Stimulated activated naive CD8-positive, alpha-beta T cell treated with anti-CD3 and anti-CD28 coated beads, Interleukin-15, Interleukin-2, amounts not matched to agents 100 ng/mL and 50 ng/mL, for 24 hours (primary cell): Measurements from ENCODE around the gene PPA1.
"Not testable (repeated sequence)": the region's sequence is repeated elsewhere in the genome, so short reads cannot be mapped to it uniquely, and the experiment has no call there.

ENCODE experiments used
- H3K27ac Mint-ChIP-seq: one replicate; pipeline ENCODE4 v1.8.0; 2021; ENCODE audit warnings: mild to moderate bottlenecking, mixed read lengths
- H3K27me3 Mint-ChIP-seq: one replicate; pipeline ENCODE4 v1.8.0; 2021; ENCODE audit warnings: mixed read lengths
- H3K36me3 Mint-ChIP-seq: one replicate; pipeline ENCODE4 v1.8.0; 2021; ENCODE audit warnings: low read depth, mixed read lengths
- H3K4me1 Mint-ChIP-seq: one replicate; pipeline ENCODE4 v1.8.0; 2021; ENCODE audit warnings: low read depth, mixed read lengths
- H3K4me3 Mint-ChIP-seq: one replicate; pipeline ENCODE4 v1.8.0; 2021; ENCODE audit warnings: mild to moderate bottlenecking, mixed read lengths
- H3K9me3 Mint-ChIP-seq: one replicate; pipeline ENCODE4 v1.8.0; 2021; ENCODE audit warnings: mixed read lengths

The PPA1 gene

DNA sequence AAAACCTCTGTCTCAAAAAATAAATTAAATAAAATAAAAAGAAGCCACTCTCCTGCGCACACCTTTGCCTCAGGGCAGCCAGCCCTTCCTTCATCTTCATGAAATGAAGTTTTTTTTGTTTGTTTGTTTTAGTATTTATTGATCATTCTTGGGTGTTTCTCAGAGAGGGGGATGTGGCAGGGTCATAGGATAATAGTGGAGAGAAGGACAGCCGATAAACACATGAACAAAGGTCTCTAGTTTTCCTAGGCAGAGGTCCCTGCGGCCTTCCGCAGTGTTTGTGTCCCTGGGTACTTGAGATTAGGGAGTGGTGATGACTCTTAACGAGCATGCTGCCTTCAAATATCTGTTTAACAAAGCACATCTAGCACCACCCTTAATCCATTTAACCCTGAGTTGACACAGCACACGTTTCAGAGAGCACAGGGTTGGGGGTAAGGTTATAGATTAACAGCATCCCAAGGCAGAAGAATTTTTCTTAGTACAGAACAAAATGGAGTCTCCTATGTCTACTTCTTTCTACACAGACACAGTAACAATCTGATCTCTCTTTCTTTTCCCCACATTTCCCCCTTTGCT lies 4.8 kb upstream of the PPA1 start:
- H3K27ac Mint-ChIP-seq, H3K36me3 Mint-ChIP-seq: not testable (repeated sequence)
- H3K4me1 Mint-ChIP-seq: peaks cover 23% of the 10 kb centered on the region

DNA sequence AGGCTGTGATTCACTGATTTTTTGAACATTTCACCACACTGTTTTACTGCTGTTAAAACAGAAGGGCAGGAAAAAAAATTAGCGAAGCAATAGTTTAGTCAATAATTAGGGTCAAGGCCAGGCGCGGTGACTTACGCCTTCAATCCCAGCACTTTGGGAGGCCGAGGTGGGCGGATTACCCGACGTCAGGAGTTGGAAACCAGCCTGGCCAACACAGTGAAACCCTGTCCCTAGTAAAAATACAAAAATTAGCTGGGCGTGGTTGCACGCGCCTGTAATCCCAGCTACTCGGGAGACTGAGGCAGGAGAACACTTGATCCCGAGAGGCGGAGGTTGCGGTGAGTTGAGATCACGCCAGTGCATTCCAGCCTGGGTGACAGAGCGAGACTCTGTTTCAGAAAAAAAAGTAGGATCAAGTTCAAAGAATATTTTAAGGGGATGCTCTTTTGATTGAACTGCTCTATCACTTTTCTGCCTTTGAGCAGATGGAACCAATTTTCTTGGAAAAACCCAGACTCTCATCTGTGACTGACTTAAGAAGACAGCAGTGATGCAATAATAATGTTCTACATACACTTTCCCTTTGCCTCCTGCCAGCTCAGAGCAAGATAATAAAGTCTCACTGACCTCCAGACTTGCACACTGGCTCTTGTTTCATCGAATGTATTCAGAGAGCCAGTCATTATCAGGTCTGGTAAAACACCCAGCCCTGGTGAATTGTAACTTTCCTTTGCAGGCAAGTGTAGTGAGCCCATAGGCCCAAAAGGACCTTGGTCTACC lies 1.6 kb upstream of the PPA1 start:
- Mint-ChIP-seq H3K27me3 (no peaks in the 10 kb centered on the region), H3K27ac (peak overlapping the region; percentile 29), H3K4me3 (peak overlapping the region; percentile 14), H3K9me3 (no peaks in the 10 kb centered on the region), H3K4me1 (peaks cover 33% of the 10 kb centered on the region), H3K36me3 (peaks cover 21% of the 10 kb centered on the region)

More for the DNA sequence above, 4.8 kb upstream of the PPA1 start:
- H3K4me3 Mint-ChIP-seq, H3K27me3 Mint-ChIP-seq, H3K9me3 Mint-ChIP-seq: not testable (repeated sequence)

DNA sequence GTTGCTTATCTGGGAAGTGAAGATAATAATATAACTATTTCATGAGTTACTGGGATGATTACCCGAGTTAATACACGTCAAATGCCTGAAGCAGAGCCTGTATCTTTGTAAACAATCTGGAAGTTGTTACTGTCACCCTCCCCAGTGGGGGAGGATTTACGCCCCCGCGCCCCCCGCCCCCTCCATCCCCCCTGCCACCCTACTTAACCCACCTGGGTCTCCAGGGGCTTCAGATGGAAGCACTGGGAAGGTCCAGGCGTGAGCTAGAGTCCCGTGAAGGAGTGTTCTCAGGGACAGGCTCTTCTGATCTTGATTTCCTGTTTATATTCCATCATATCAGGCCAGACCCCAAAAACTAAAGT lies 691 bp upstream of the PPA1 start:
- Mint-ChIP-seq H3K4me1 (peaks cover 40% of the 10 kb centered on the region), H3K4me3 (peak overlapping the region; percentile 97), H3K9me3 (no peaks in the 10 kb centered on the region)

DNA sequence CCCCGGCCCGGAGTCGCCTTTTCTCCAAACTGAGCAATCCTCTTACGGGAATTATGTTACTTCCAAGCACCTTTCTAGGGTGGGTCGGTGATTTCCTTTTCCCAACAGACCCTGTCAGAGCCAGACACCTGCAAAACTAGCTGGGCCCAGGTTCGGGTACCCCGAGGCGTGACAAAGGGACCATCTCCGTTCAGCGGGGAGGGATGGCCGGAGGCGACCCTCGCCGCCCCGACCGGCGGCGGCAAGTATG lies 445 bp downstream of the PPA1 start:
- Mint-ChIP-seq H3K36me3 (peaks cover 39% of the 10 kb centered on the region), H3K9me3 (no peaks in the 10 kb centered on the region), H3K27ac (peak overlapping the region; percentile 83), H3K4me1 (peaks cover 48% of the 10 kb centered on the region), H3K4me3 (peak overlapping the region; percentile 97), H3K27me3 (no peaks in the 10 kb centered on the region)

More for the DNA sequence above, 691 bp upstream of the PPA1 start:
- H3K27ac Mint-ChIP-seq: peak overlapping the region; percentile 96
- H3K36me3 Mint-ChIP-seq: peaks cover 30% of the 10 kb centered on the region
- H3K27me3 Mint-ChIP-seq: no peaks in the 10 kb centered on the region

DNA sequence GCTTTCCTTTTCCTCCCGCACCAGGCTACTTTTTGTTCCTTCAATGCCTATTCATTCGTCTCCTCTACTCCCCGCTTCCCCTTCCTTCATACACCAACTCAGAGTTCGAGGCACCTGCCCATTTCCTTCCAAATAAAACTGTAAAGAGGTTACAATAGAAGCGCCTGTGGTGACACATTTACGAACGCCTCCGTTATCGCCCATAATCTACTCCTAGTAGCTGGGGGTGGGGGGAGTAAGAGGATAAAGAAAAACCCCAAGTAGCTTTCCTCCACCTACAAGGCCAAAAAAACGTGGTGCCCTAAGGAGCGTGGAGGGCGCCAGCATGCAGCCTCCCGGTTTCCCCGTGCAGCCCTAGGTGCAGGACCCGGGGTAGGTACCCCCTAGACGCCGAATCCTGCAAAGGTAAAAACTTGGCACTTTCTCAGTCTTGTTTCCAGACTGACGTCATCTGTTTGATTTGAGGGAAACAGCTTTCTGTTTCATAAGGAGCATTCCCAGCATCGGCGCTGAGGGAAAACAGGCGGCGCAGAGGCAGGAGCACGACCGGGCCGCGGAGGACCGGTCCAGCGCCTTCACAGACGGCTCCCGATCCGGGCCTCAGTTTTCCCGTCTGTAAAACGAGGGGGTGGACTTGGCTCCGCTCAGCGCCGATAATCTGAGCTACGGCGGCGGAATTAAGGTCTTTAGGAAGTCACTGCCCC lies 922 bp downstream of the PPA1 start:
- peak overlapping the region; percentile 83 for H3K27ac Mint-ChIP-seq
- peak overlapping the region; percentile 97 for H3K4me3 Mint-ChIP-seq
- no peaks in the 10 kb centered on the region for H3K9me3 Mint-ChIP-seq
- peaks cover 50% of the 10 kb centered on the region for H3K4me1 Mint-ChIP-seq
- H3K36me3 Mint-ChIP-seq: peaks cover 42% of the 10 kb centered on the region
- H3K27me3 Mint-ChIP-seq: no peaks in the 10 kb centered on the region

DNA sequence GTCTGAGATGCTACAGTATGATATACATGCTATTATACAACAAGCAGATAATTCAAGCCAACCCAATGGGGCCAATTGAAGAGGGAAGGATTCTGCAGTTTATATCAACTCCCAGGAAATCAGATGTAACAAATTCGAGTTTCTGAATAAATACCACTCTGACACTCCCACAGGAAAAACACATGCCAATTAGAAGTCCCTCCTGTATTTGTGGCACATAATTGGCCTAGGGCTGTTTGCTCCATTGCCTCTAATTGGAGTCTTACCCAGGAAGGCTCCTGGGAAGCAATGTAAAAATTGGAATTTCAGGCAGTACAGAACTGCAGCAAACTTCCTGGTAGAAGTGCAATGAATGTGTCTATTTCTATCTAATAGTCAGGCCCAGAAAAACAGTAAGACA lies 4.7 kb downstream of the PPA1 start:
- Mint-ChIP-seq H3K4me1 (peaks cover 55% of the 10 kb centered on the region), H3K4me3 (no peak overlapping the region), H3K36me3 (peaks cover 61% of the 10 kb centered on the region), H3K27me3 (no peaks in the 10 kb centered on the region), H3K27ac (no peak overlapping the region), H3K9me3 (no peaks in the 10 kb centered on the region)

DNA sequence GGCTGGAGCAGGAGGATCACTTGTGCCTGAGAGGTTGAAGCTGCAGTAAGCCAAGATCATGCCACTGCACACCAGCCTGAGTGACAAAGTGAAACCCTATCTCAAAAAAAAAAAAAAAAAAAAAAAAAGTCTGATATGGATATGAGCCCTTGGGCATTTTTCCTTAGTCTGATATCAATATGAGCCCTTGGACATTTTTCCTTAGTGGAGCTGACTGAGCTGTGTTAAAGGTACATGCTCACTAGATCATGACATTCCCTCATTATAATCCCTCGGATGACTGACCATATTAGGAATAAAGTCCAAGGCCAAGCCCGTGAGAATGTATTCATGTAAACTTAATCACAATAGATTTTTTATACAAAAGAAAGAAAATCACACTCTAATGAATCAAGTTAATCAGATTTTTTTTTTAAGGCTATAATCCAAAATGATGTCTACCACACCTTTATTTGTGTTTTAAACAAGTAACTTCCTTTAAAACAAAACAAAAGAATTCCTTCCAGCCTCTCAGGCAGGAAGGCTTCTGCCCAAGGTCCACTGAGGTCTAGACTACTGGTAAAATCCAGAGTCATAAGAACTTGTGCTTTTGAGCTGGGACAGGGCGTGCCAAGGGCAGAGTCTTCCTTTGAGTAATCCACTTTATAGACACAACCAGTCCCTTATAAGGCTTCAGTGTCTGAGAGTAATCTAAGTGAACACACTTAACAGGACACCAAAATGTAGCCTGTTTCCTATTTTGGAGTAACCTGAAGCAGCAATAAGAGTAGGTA lies 5.5 kb downstream of the PPA1 start:
- Mint-ChIP-seq H3K36me3 (peaks cover 65% of the 10 kb centered on the region), H3K4me3 (no peak overlapping the region), H3K9me3 (no peaks in the 10 kb centered on the region), H3K27me3 (no peaks in the 10 kb centered on the region), H3K27ac (no peak overlapping the region), H3K4me1 (peaks cover 59% of the 10 kb centered on the region)

DNA sequence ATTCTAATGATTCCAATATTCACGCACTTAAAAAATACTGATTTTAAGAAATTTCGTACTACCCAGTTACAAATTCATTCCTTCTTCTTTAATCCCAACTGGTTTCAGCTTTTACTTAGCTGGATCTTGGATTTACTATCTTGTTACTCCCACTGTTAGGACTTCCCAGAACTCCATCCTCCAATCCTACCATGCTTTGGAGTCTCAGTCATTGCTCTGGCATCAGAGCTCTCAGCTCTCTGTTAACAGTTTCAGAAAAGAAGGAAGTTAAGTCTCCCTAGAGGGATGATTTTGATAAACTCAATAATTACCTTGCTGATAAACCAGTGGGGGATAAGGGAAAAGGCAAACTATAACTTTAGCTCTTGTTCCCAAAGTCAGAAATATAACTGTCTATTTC lies 9.5 kb downstream of the PPA1 start:
- Mint-ChIP-seq H3K27me3 (no peaks in the 10 kb centered on the region), H3K36me3 (peaks cover 48% of the 10 kb centered on the region), H3K4me3 (no peak overlapping the region), H3K9me3 (no peaks in the 10 kb centered on the region), H3K4me1 (peaks cover 47% of the 10 kb centered on the region), H3K27ac (no peak overlapping the region)

DNA sequence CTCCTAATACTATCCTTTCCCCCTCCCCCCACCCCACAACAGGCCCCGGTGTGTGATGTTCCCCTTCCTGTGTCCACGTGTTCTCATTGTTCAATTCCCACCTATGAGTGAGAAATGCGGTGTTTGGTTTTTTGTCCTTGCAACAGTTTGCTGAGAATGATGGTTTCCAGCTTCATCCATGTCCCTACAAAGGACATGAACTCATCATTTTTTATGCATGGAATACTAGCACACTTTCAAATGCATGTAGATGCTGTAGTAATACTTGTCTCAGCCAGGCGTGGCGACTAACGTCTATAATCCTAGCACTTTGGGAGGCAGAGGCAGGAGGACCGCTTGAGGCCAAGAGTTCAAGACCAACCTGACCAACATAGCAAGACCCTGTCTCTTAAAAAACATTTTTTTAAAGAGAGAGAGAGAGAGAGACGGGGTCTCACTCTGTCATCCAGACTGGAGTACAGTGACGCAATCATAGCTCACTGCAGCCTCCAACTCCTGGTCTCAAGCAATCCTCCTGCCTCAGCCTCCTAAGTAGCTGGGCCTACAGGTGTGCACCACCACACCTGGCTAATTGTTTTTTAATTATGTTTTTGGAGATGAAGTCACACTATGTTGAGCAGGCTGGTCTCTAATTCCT lies 10.3 kb downstream of the PPA1 start:
- H3K9me3 Mint-ChIP-seq, H3K27ac Mint-ChIP-seq, H3K4me3 Mint-ChIP-seq: not testable (repeated sequence)

DNA sequence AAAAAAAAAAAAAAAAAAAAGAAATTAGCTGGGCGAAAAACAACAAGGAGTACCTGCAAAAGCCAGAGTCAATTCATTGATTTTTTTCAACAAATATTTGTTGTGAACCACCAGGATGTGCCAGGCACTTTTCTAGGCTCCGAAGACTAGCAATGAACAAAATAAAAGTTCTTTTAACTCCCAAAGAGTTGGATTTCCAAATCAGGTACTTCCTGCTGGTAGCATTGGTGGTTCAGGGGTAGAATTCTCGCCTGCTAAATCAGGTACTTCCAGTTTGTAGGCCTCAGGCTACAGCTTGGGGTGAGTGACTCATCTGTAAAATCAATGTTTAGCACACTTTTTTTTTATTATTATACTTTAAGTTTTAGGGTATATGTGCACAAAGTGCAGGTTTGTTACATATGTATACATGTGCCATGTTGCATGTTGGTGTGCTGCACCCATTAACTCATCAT lies 10.9 kb downstream of the PPA1 start:
- Mint-ChIP-seq H3K9me3 (no peaks in the 10 kb centered on the region), H3K27ac (no peak overlapping the region), H3K36me3 (peaks cover 46% of the 10 kb centered on the region), H3K27me3 (no peaks in the 10 kb centered on the region), H3K4me3 (no peak overlapping the region), H3K4me1 (peaks cover 45% of the 10 kb centered on the region)

More for the DNA sequence above, 10.3 kb downstream of the PPA1 start:
- H3K36me3 Mint-ChIP-seq: peaks cover 49% of the 10 kb centered on the region
- H3K4me1 Mint-ChIP-seq: peaks cover 47% of the 10 kb centered on the region
- H3K27me3 Mint-ChIP-seq: not testable (repeated sequence)

DNA sequence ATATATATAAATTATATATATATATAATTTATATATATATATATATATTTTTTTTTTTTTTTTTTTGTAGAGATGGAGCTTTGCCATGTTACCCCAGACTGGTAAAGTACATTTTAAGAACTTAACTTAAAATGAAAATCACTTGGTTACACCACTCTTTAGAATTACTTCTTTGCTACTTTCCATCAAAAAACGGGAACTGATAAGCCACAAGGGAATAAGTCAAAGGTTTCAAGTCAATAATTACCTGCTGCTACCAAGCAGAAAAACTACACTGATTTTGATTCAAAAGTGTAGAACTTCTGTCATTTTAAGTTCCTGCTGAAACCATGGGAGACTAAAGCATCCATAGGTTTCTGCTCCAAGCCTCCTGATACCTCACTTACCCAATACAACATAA lies 12.2 kb downstream of the PPA1 start:
- Mint-ChIP-seq H3K36me3 (peaks cover 42% of the 10 kb centered on the region), H3K27me3 (no peaks in the 10 kb centered on the region), H3K4me3 (no peak overlapping the region), H3K9me3 (no peaks in the 10 kb centered on the region), H3K4me1 (peaks cover 39% of the 10 kb centered on the region), H3K27ac (no peak overlapping the region)

DNA sequence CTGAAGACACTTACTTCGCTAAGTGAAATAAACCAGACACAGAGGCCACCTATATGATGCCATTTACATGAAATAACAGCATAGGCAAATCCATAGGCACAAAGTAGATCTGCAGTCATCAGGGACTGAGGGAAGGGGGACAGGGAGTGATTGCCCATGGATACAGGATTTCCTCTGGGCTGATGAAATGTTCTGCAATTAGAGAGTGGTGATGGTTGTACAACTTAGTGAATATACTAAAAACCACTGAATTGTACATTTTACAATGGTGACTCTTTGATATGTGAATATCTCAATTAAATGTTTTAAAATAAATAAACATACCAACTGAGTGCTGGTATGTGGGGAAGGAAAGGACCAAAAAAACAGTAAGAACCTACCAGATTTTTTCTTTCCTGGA lies 20.4 kb downstream of the PPA1 start:
- Mint-ChIP-seq H3K4me1 (no peaks in the 10 kb centered on the region), H3K9me3 (no peaks in the 10 kb centered on the region), H3K27ac (no peak overlapping the region), H3K27me3 (no peaks in the 10 kb centered on the region), H3K36me3 (peaks cover 61% of the 10 kb centered on the region), H3K4me3 (no peak overlapping the region)

DNA sequence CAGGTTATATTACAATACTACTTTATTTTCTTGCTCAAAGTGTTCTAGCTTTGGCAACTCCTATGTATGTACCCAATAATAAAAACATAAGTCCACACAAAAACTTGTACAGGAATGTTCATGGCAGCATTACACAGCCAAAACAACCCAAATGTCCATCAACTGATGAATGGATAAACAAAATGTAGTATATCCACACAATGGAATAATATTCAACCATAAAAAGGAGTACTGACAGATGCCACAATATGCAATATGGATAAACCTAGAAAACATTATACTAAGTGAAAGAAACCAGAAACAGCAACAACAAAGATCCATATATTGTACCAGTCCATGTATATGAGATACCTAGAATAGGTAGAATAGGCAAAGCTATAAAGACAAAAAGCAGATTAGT lies 21.0 kb downstream of the PPA1 start:
- Mint-ChIP-seq H3K9me3 (no peaks in the 10 kb centered on the region), H3K27ac (no peak overlapping the region), H3K36me3 (peaks cover 62% of the 10 kb centered on the region), H3K4me1 (no peaks in the 10 kb centered on the region), H3K27me3 (no peaks in the 10 kb centered on the region), H3K4me3 (no peak overlapping the region)

DNA sequence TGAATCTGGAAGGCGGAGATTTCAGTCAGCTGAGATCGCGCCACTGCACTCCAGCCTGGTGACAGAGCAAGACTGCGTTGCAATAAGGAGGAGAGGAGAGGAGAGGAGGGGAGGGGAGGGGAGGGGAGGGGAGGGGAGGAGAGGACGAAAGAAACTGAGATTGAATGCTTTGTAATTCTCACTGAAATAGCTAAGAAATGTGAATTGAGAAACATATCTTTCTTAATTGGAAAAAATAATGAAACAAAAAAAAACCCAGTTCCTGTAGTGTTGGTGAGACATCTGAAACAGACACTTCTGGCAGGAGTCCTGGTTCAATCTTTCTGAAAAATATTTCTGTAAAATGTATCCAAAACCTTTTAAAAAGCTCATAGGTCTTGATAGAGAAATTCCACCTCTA lies 26.5 kb downstream of the PPA1 start:
- Mint-ChIP-seq H3K27me3 (no peaks in the 10 kb centered on the region), H3K4me1 (peaks cover under 1% of the 10 kb centered on the region), H3K36me3 (peaks cover 69% of the 10 kb centered on the region), H3K27ac (no peak overlapping the region), H3K9me3 (no peaks in the 10 kb centered on the region), H3K4me3 (no peak overlapping the region)

DNA sequence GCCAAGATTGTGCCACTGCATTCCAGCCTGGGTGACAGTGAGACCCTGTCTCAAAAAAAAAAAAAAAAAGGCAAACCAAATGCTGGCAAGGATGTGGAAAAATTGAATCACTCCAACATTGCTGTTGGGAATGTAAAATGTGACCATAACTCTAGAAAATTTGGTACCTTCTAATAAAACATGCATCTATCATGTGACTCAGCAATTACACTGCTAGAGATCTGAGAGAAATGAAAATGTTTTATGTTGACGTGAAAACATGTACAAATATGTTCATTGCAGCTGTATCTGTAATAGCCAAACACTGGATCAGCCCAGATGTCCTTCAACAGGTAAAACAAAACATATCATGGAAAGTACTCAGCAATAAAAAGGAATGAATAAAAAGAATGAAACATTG lies 32.1 kb downstream of the PPA1 start:
- no peak overlapping the region for H3K27ac Mint-ChIP-seq
- no peaks in the 10 kb centered on the region for H3K27me3 Mint-ChIP-seq
- H3K4me3 Mint-ChIP-seq: no peak overlapping the region
- peaks cover 78% of the 10 kb centered on the region for H3K36me3 Mint-ChIP-seq
- no peaks in the 10 kb centered on the region for H3K9me3 Mint-ChIP-seq
- H3K4me1 Mint-ChIP-seq: peaks cover 30% of the 10 kb centered on the region
